Peyer's patch (tissue), 4 donors: ENCODE results near the gene OVAAL. TPM values are rescaled to one million over a fixed set of nuclear protein-coding genes. Genes with fewer than 3 reads are reported as not detected.

ENCODE experiments used
- DNase-seq, 3 donors: peaks; one replicate each; pipeline ENCODE4 v3.0.0-alpha.2; 2017 to 2019
- H3K27ac ChIP-seq, 4 donors: fragments of 200-600 bp; sonication (generic); one replicate each; pipeline ENCODE4 v1.5.1; 2016 to 2019
- H3K27me3 ChIP-seq, 2 donors: fragments of 200-600 bp; sonication (generic); one replicate each; pipeline ENCODE4 v1.5.1; 2019
- H3K36me3 ChIP-seq, 3 donors: fragments of 200-600 bp; sonication (generic); one replicate each; pipeline ENCODE4 v1.5.1; 2016 to 2019
- H3K4me1 ChIP-seq, 4 donors: fragments of 200-600 bp; sonication (generic); one replicate each; pipeline ENCODE4 v1.5.1; 2016 to 2019
- H3K4me3 ChIP-seq, 4 donors: fragments of 200-600 bp; sonication (generic); 1 replicate in 3 of 4; 2 replicates in 1 of 4; pipeline ENCODE4 v1.5.1; 2016 to 2019; ENCODE audit warnings: mild to moderate bottlenecking in 1 of 4
- H3K9me3 ChIP-seq, 4 donors: fragments of 200-600 bp; sonication (generic); one replicate each; pipeline ENCODE4 v1.5.1; 2016 to 2019; ENCODE audit warnings: mild to moderate bottlenecking in 1 of 4
- CTCF ChIP-seq, 6 experiments: fragments of 450-650 bp in 4 of 6; fragments of 200-600 bp in 2 of 6; sonication (generic) in 1 of 6; IDR thresholded peaks; one replicate each; pipeline ENCODE4 v1.5.1; 2017 to 2019; ENCODE audit warnings: antibody characterized with exemption in 6 of 6, mild to moderate bottlenecking in 3 of 6, moderate library complexity in 1 of 6
- POLR2A ChIP-seq, 2 donors: fragments of 450-650 bp; IDR thresholded peaks; one replicate each; pipeline ENCODE4 v1.5.1; 2017; ENCODE audit warnings: antibody characterized with exemption in 2 of 2, mild to moderate bottlenecking in 2 of 2, moderate library complexity in 2 of 2
- total RNA-seq, 4 donors: library from RNA; depleted of rRNA; stranded (reverse); fragments of >200 nt; gene quantifications; one replicate each; pipeline ENCODE4 v1.1.0, GENCODE V29; 2016

Gene OVAAL
- total RNA-seq, 4 donors from 2014 or later: not detected

DNA sequence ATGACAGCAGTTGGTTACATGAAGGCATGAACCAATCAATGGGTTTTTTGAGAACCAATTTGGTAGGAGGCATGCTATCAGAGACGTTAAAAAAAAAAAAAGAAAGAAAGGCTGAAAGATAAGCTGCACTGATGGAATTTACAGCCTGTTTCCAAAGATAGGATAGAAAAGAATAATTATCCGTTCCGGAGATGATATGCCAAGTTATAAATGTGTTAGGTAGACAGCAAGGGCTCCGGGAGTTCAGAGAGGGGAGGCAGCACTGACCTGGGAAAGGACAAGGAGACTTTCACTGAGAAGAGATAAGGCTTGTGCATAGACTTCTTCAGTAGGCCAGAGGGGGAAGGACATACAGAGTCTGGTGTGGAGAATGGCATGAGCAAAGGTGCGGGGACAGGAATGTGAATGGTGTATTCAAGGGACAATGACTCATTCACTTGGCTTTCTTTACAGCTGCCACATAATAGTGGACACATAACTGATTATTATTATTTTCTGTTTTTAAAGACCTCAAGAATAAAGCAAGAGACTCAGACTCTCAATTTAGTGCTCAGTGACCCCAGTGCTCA, 31.6 kb upstream of the OVAAL start:
- Histone ChIP-seq H3K4me1 (no peaks in the 10 kb centered on the region), H3K27ac (no peak overlapping the region), H3K36me3 (no peaks in the 10 kb centered on the region), H3K27me3 (no peaks in the 10 kb centered on the region), H3K4me3 (no peak overlapping the region), H3K9me3 (no peaks in the 10 kb centered on the region)
- no peak for DNase-seq
- TF ChIP-seq CTCF (IDR thresholded peaks at IDR 0.05) (no peak), POLR2A (IDR thresholded peaks at IDR 0.05) (no peak)

DNA sequence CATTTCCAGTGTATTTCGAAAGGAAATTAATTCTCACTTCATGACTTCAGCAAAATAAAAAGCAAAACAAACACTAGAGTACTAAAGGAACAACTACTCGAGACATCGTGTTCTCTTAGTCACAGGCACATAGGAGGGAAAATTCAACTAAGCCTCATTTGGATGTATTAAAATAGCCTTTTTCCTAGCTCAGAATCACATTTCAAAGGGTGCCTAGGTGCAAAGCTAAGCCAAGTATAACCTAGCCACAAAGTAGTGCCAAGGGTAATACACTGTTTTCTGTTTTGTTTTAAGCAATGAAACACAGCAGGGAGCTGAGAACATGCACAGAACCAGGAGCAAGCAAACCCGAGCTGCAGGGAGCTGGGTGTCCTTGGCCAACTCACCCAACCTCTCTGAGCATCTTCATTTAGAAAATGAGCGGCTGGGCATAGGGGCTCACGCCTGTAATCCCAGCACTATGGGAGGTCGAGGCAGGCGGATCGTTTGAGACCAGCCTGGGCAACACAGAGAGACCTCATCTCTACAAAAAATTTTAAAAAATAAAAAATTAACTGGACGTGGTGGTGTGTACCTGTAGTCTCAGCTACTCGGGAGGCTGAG, 29.8 kb upstream of the OVAAL start:
- Histone ChIP-seq H3K27me3 (no peaks in the 10 kb centered on the region), H3K4me3 (no peak overlapping the region), H3K9me3 (no peaks in the 10 kb centered on the region), H3K4me1 (no peaks in the 10 kb centered on the region), H3K36me3 (no peaks in the 10 kb centered on the region), H3K27ac (no peak overlapping the region)
- no peak for DNase-seq
- TF ChIP-seq POLR2A (IDR thresholded peaks at IDR 0.05) (no peak), CTCF (IDR thresholded peaks at IDR 0.05) (no peak)

DNA sequence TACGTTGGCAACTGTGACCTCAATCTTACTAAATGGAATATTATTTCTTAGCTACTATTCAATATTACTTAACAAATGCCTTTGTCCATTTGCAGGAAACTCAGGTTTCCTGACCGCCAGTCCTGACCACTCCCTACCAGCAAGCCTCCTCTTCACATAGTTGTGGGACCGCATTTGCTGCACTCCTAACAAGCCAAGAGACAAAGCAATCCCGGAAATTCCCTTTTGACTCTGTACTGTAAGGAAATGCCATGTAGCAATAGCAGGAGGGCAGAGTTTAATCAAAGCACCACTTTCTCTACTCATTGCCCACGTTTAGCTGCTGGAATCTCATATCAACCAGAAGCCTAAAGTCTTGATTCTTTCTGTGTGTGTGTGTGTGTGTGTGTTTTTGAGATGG, 28.3 kb upstream of the OVAAL start:
- no peak for TF ChIP-seq POLR2A (IDR thresholded peaks at IDR 0.05)
- TF ChIP-seq CTCF (IDR thresholded peaks at IDR 0.05): no peak
- Histone ChIP-seq H3K4me3 (no peak overlapping the region), H3K27ac (no peak overlapping the region), H3K27me3 (no peaks in the 10 kb centered on the region), H3K36me3 (no peaks in the 10 kb centered on the region), H3K4me1 (no peaks in the 10 kb centered on the region), H3K9me3 (no peaks in the 10 kb centered on the region)
- no peak for DNase-seq

DNA sequence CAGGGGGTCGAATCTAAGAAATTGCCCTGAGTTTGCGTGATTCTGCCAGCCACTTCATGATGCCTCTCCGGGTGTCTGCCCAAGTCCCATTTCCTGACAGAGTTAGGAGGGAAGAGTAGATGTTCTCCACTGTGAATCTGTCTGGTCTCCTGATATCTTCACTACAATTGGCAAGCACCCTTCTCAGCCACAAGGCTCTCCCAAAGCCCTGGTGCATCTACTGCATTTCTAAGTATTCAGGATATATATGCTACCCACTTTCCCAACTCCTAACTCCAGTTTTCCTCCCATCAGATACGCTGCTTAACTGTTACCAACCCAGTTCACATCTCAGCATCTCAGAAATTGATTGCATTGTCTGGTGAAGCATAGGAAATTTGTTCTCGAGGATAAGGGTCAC, 25.9 kb upstream of the OVAAL start:
- H3K27me3 ChIP-seq: no peaks in the 10 kb centered on the region
- no peaks in the 10 kb centered on the region for H3K36me3 ChIP-seq
- no peak overlapping the region for H3K4me3 ChIP-seq
- no peaks in the 10 kb centered on the region for H3K9me3 ChIP-seq
- no peaks in the 10 kb centered on the region for H3K4me1 ChIP-seq
- no peak overlapping the region for H3K27ac ChIP-seq
- TF ChIP-seq CTCF (IDR thresholded peaks at IDR 0.05) (no peak), POLR2A (IDR thresholded peaks at IDR 0.05) (no peak)
- no peak for DNase-seq

DNA sequence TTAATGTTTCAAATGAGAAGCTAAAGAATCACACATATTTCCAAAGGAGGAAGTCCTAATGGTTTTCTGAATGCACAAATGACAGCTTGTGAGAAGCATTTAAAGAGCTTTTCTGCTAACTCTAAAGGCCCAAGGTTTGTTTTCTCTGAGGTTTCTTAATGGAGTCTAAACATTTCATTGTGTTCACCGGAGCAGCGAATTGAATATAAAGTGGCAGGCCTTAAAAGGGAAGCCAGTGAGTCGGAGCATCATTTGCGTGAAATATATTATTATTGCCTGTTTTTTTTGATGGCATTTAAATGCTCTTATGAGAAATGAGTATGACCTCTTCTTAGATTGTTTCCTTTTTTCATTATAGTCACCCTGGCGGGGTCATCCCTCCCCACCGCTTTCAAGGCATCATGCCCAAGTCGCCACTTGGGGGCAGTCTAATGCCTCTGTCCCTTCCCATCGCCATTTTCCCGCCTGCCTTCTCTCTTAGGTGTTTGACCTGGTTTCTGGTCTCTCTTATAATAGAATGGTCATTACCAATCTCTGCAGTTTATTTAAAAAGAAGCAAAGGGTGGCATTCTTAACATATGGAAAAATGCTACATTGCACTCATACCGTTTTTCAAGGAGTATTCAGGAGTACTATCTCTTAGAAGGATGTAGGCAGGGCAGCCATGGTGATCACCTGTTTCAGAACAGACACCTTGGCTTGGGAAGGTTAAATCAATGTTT, 25.3 kb upstream of the OVAAL start:
- Histone ChIP-seq H3K4me1 (no peaks in the 10 kb centered on the region), H3K36me3 (no peaks in the 10 kb centered on the region), H3K27ac (no peak overlapping the region), H3K4me3 (no peak overlapping the region), H3K27me3 (no peaks in the 10 kb centered on the region), H3K9me3 (no peaks in the 10 kb centered on the region)
- no peak for TF ChIP-seq POLR2A (IDR thresholded peaks at IDR 0.05)
- peak; percentile 34 to 83 (median 78) for TF ChIP-seq CTCF (IDR thresholded peaks at IDR 0.05)
- DNase-seq: peak; percentile 55 to 85 (median 72)
